ENCODE results near the gene DELE1. TPM values are rescaled to one million over a fixed set of nuclear protein-coding genes. Genes with fewer than 3 reads are reported as not detected.

Gene DELE1
- total RNA-seq, 1 donor from 2014 or later: 108 TPM

DNA sequence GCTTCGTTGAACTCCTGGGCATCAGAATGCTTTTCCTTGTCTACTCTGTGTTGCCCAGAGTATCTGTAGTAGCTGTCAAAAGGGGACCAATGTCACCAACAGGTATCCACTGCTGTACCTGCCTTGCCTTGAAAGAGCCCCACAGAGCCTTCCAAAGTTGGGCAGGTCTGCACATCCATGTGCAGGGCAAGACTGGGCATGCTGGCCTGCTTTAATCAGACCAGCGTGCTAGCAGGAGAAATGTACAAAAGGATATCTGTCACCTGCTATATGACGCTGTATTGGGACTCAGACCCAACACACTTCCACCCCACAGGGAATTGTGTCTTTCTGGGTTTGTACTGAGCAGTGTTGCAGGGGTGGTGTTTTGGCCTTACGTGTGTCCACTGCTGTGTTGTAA, 11.9 kb downstream of the DELE1 start:
- H3K4me3 Mint-ChIP-seq (ENCODE audit: unreplicated experiment): no peak overlapping the region
- DNase-seq: no peak
- H3K27me3 Mint-ChIP-seq (ENCODE audit: unreplicated experiment): peaks cover 1% of the 10 kb centered on the region
- H3K9me3 Mint-ChIP-seq (ENCODE audit: unreplicated experiment): peaks cover 6% of the 10 kb centered on the region
- no peaks in the 10 kb centered on the region for H3K4me1 Mint-ChIP-seq (ENCODE audit: low read depth, unreplicated experiment)
- TF ChIP-seq, protein P1, sequence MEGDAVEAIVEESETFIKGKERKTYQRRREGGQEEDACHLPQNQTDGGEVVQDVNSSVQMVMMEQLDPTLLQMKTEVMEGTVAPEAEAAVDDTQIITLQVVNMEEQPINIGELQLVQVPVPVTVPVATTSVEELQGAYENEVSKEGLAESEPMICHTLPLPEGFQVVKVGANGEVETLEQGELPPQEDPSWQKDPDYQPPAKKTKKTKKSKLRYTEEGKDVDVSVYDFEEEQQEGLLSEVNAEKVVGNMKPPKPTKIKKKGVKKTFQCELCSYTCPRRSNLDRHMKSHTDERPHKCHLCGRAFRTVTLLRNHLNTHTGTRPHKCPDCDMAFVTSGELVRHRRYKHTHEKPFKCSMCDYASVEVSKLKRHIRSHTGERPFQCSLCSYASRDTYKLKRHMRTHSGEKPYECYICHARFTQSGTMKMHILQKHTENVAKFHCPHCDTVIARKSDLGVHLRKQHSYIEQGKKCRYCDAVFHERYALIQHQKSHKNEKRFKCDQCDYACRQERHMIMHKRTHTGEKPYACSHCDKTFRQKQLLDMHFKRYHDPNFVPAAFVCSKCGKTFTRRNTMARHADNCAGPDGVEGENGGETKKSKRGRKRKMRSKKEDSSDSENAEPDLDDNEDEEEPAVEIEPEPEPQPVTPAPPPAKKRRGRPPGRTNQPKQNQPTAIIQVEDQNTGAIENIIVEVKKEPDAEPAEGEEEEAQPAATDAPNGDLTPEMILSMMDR (IDR thresholded peaks at IDR 0.05; ENCODE audit: partially characterized antibody, unreplicated experiment): no peak
- H3K27ac Mint-ChIP-seq (ENCODE audit: unreplicated experiment): no peak overlapping the region
- H3K36me3 Mint-ChIP-seq (ENCODE audit: unreplicated experiment): no peaks in the 10 kb centered on the region

DNA sequence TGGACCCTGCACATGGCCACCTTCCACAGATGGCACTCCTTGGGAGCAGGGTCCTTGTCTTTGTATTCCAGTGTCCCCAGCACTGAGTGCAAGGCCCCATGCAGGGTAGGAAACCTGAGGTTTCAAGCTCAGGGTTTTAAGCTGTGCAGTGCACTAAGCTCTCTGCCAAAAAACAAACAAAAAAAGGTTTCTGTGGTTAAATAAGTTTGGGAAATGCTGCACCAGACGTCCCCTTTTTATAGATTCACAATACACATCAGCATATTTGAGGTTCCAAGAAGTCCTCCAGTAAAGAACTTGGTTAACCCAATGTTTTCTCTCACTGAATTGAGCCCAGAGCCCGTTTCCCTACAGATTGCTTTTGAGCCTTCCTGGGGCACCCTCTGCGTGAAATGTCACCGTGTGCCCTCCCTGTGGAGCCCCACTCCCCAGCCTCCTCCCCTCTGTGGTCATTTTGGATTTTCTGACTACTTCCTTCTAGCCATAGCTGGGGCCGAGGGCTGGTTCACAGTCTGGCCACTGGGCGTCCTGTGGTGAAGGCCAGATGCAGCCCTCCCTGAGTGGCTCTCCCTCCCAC, 17.1 kb downstream of the DELE1 start:
- TF ChIP-seq, protein P1 (IDR thresholded peaks at IDR 0.05; ENCODE audit: partially characterized antibody, unreplicated experiment): no peak
- no peaks in the 10 kb centered on the region for H3K36me3 Mint-ChIP-seq (ENCODE audit: unreplicated experiment)
- H3K27me3 Mint-ChIP-seq (ENCODE audit: unreplicated experiment): no peaks in the 10 kb centered on the region
- peaks cover 35% of the 10 kb centered on the region for H3K4me1 Mint-ChIP-seq (ENCODE audit: low read depth, unreplicated experiment)
- no peak overlapping the region for H3K27ac Mint-ChIP-seq (ENCODE audit: unreplicated experiment)
- peaks cover 1% of the 10 kb centered on the region for H3K9me3 Mint-ChIP-seq (ENCODE audit: unreplicated experiment)
- DNase-seq: no peak
- peak overlapping the region; percentile 34 for H3K4me3 Mint-ChIP-seq (ENCODE audit: unreplicated experiment)

- DNase-seq: no peak
- no peaks in the 10 kb centered on the region for H3K27me3 Mint-ChIP-seq (ENCODE audit: unreplicated experiment)
- no peaks in the 10 kb centered on the region for H3K36me3 Mint-ChIP-seq (ENCODE audit: unreplicated experiment)
- no peak overlapping the region for H3K27ac Mint-ChIP-seq (ENCODE audit: unreplicated experiment)
- TF ChIP-seq, protein P1 (IDR thresholded peaks at IDR 0.05; ENCODE audit: partially characterized antibody, unreplicated experiment): no peak
- peaks cover 1% of the 10 kb centered on the region for H3K9me3 Mint-ChIP-seq (ENCODE audit: unreplicated experiment)
- H3K4me3 Mint-ChIP-seq (ENCODE audit: unreplicated experiment): no peak overlapping the region
- H3K4me1 Mint-ChIP-seq (ENCODE audit: low read depth, unreplicated experiment): peaks cover 35% of the 10 kb centered on the region
Observed at GRCh38 chr5:141941307-141941706, 17.6 kb downstream of the DELE1 start.

DNA sequence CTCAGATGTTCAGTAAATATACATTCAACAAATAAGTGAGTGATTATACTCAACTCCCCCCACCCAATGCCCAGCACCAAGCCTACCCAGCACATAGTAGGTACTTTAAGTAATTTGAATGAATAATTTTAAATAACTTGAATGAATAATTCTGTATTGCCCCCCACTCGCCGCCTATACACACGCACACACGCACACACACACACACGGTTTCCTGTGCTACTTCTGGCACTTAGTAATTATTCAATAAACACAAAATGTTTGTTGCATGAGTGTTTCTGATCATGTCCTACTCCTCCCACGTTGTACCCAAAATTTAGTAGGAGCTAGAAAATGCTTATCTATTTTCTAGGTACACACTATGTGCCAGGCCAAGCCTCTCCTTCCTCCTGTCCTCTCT, 18.1 kb downstream of the DELE1 start:
- H3K4me1 Mint-ChIP-seq (ENCODE audit: low read depth, unreplicated experiment): peaks cover 38% of the 10 kb centered on the region
- H3K9me3 Mint-ChIP-seq (ENCODE audit: unreplicated experiment): peaks cover 1% of the 10 kb centered on the region
- H3K36me3 Mint-ChIP-seq (ENCODE audit: unreplicated experiment): no peaks in the 10 kb centered on the region
- no peak for DNase-seq
- H3K27me3 Mint-ChIP-seq (ENCODE audit: unreplicated experiment): no peaks in the 10 kb centered on the region
- H3K27ac Mint-ChIP-seq (ENCODE audit: unreplicated experiment): peak overlapping the region; percentile 78
- peak overlapping the region; percentile 27 for H3K4me3 Mint-ChIP-seq (ENCODE audit: unreplicated experiment)
- TF ChIP-seq, protein P1 (IDR thresholded peaks at IDR 0.05; ENCODE audit: partially characterized antibody, unreplicated experiment): no peak

DNA sequence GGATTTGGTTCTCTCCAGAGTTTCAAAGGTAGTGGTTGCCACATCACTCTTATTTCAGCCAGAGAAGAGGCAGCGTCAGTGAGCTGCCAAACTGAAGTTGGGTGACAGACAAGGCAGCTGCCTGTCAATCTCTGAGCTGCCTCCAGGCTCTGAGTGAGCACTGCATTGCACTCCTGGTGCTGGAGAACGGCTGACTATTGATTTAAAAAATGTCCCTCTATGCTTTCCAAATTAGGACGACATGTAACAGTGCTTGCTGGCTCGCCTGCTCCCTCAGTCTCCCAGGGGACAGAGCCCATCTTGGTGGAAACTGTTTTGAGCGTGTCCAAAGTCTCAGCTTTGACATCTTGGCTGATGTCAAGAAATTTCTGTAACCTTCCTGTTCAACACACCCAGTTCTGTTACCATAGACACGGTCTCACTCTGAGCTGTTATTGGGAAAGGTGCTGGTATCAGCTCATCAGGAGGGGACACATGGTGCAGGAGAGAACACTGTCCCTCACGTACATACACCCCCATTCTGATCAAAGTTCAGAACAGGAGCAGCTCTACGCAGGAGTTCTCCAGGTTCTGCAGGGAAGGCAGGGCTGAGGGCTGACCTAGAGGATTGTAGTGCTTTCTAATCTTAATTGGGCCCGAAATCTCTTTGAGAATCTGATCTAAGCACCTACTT, 18.6 kb downstream of the DELE1 start:
- Mint-ChIP-seq H3K36me3 (ENCODE audit: unreplicated experiment) (no peaks in the 10 kb centered on the region), H3K4me1 (ENCODE audit: low read depth, unreplicated experiment) (peaks cover 39% of the 10 kb centered on the region), H3K27me3 (ENCODE audit: unreplicated experiment) (no peaks in the 10 kb centered on the region), H3K9me3 (ENCODE audit: unreplicated experiment) (peaks cover 1% of the 10 kb centered on the region), H3K4me3 (ENCODE audit: unreplicated experiment) (peak overlapping the region; percentile 51), H3K27ac (ENCODE audit: unreplicated experiment) (peak overlapping the region; percentile 78)
- TF ChIP-seq, protein P1 (IDR thresholded peaks at IDR 0.05; ENCODE audit: partially characterized antibody, unreplicated experiment): no peak
- DNase-seq: peak; percentile 32

Measured in glutamatergic neuron (in vitro differentiated cells).